ENCODE measurements around the gene FGD6. TPM values are rescaled to one million over a fixed set of nuclear protein-coding genes. Genes with fewer than 3 reads are reported as not detected.
"Not testable (repeated sequence)": the region's sequence is repeated elsewhere in the genome, so short reads cannot be mapped to it uniquely, and the experiment has no call there.

FGD6 gene
- total RNA-seq, 1 donor from 2014 or later = 26.3 TPM

- no peak overlapping the region for H3K4me3 ChIP-seq
- intact Hi-C loops (cut with micrococcal nuclease) = no loop called here
Observed at GRCh38 chr12:95240556-95240955, 23.3 kb upstream of the FGD6 start.

GRCh38 chr12:95239835-95240234, 22.6 kb upstream of the FGD6 start:
- not testable (repeated sequence) for H3K27ac ChIP-seq (replicated peaks); H3K9me3 ChIP-seq (replicated peaks); H3K36me3 ChIP-seq; H3K4me3 ChIP-seq; H3K27me3 ChIP-seq (ENCODE audit: low read depth); DNase-seq
- intact Hi-C loops (cut with micrococcal nuclease) = loop anchor here (10.0 kb wide), 1 partner anchor 615 kb away; the partner anchor contains the start of gene SNRPF
- peaks cover 46% of the 10 kb centered on the region for H3K4me1 ChIP-seq

More at GRCh38 chr12:95240556-95240955, 23.3 kb upstream of the FGD6 start:
- DNase-seq = no peak
- no peaks in the 10 kb centered on the region for H3K27me3 ChIP-seq (ENCODE audit: low read depth)
- H3K4me1 ChIP-seq = peaks cover 46% of the 10 kb centered on the region
- no peak for TF ChIP-seq CTCF (IDR thresholded peaks at IDR 0.05; ENCODE audit: borderline replicate concordance)
- no peak overlapping the region for H3K27ac ChIP-seq (replicated peaks)
- no peaks in the 10 kb centered on the region for H3K9me3 ChIP-seq (replicated peaks)
- H3K36me3 ChIP-seq = peaks cover 7% of the 10 kb centered on the region

- H3K4me3 ChIP-seq = no peak overlapping the region
- no peak for TF ChIP-seq CTCF (IDR thresholded peaks at IDR 0.05; ENCODE audit: borderline replicate concordance)
- peaks cover 7% of the 10 kb centered on the region for H3K36me3 ChIP-seq
- H3K4me1 ChIP-seq = peaks cover 46% of the 10 kb centered on the region
- H3K27ac ChIP-seq (replicated peaks) = no peak overlapping the region
- DNase-seq = no peak
- intact Hi-C loops (cut with micrococcal nuclease) = loop anchor here (10.0 kb wide), 1 partner anchor 616 kb away; the partner anchor contains the start of gene SNRPF
- H3K27me3 ChIP-seq (ENCODE audit: low read depth) = no peaks in the 10 kb centered on the region
- no peaks in the 10 kb centered on the region for H3K9me3 ChIP-seq (replicated peaks)
Observed at GRCh38 chr12:95239216-95239615, 21.9 kb upstream of the FGD6 start.

- peaks cover 46% of the 10 kb centered on the region for H3K4me1 ChIP-seq
- no peak overlapping the region for H3K4me3 ChIP-seq
- no peaks in the 10 kb centered on the region for H3K9me3 ChIP-seq (replicated peaks)
- TF ChIP-seq CTCF (IDR thresholded peaks at IDR 0.05; ENCODE audit: borderline replicate concordance) = no peak
- H3K27me3 ChIP-seq (ENCODE audit: low read depth) = no peaks in the 10 kb centered on the region
- intact Hi-C loops (cut with micrococcal nuclease) = loop anchor here (10.0 kb wide), 1 partner anchor 617 kb away; the partner anchor contains the start of gene SNRPF
- no peaks in the 10 kb centered on the region for H3K36me3 ChIP-seq
- no peak overlapping the region for H3K27ac ChIP-seq (replicated peaks)
- no peak for DNase-seq
Observed at GRCh38 chr12:95238150-95238549, 20.9 kb upstream of the FGD6 start.

GRCh38 chr12:95237315-95237714, 20.0 kb upstream of the FGD6 start:
- DNase-seq = no peak
- H3K4me1 ChIP-seq = peaks cover 52% of the 10 kb centered on the region
- intact Hi-C loops (cut with micrococcal nuclease) = loop anchor here (10.0 kb wide), 1 partner anchor 617 kb away; the partner anchor contains the start of gene SNRPF
- H3K9me3 ChIP-seq (replicated peaks) = no peaks in the 10 kb centered on the region
- H3K27me3 ChIP-seq (ENCODE audit: low read depth) = no peaks in the 10 kb centered on the region
- H3K4me3 ChIP-seq = no peak overlapping the region
- no peak for TF ChIP-seq CTCF (IDR thresholded peaks at IDR 0.05; ENCODE audit: borderline replicate concordance)
- no peak overlapping the region for H3K27ac ChIP-seq (replicated peaks)
- H3K36me3 ChIP-seq = no peaks in the 10 kb centered on the region

GRCh38 chr12:95235621-95236020, 18.4 kb upstream of the FGD6 start:
- H3K27ac ChIP-seq (replicated peaks); H3K4me3 ChIP-seq; H3K9me3 ChIP-seq (replicated peaks); H3K36me3 ChIP-seq; H3K27me3 ChIP-seq (ENCODE audit: low read depth); DNase-seq: not testable (repeated sequence)
- intact Hi-C loops (cut with micrococcal nuclease) = loop anchor here (10.0 kb wide), 1 partner anchor 619 kb away; the partner anchor contains the start of gene SNRPF
- H3K4me1 ChIP-seq = peaks cover 63% of the 10 kb centered on the region

GRCh38 chr12:95234187-95234586, 16.9 kb upstream of the FGD6 start:
- peaks cover 67% of the 10 kb centered on the region for H3K4me1 ChIP-seq
- H3K27me3 ChIP-seq (ENCODE audit: low read depth); H3K36me3 ChIP-seq; H3K27ac ChIP-seq (replicated peaks); H3K9me3 ChIP-seq (replicated peaks); DNase-seq; H3K4me3 ChIP-seq: not testable (repeated sequence)
- intact Hi-C loops (cut with micrococcal nuclease) = loop anchor here (10.0 kb wide), 1 partner anchor 621 kb away; the partner anchor contains the start of gene SNRPF

All from left ventricle myocardium inferior (tissue), 1 donor.